Measurements from ENCODE around the gene ERMARD.

ERMARD gene

GRCh38 chr6:169803271-169803811 is 51.9 kb downstream of the ERMARD start:
- DNase-seq = no peak

- no peak for DNase-seq
Measured at GRCh38 chr6:169803816-169804340, 52.5 kb downstream of the ERMARD start.

- no peak for DNase-seq
Measured at GRCh38 chr6:169804427-169804826, 53.0 kb downstream of the ERMARD start.

DNA sequence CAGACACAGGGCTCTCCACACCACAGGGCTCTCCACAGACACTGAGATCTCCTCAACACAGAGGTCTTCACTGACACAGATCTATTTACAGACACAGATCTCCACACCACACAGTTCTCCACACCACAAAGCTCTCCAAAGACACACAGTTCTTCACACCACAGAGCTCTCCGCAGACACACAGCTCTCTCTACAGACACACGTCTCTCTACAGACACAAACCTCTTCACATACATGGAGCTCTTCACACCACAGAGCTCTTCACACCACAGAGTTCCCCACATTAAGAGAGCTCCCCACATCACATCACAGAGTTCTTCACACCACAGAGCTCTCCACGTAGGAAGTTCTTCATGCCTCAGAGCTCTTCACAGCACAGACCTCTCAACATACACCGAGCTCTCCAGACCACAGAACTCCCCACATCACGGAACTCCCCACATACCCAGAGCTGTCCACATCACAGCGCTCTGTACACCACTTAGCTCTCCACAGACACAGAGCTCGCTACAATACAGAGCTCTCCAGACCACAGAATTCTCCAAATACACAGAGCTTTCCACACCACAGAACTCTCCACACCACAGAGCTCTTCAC is 53.9 kb downstream of the ERMARD start:
- no peak for DNase-seq

- no peak for DNase-seq
Measured at GRCh38 chr6:169806701-169807100, 55.3 kb downstream of the ERMARD start.

- DNase-seq = no peak
Measured at GRCh38 chr6:169807229-169807628, 55.8 kb downstream of the ERMARD start.

GRCh38 chr6:169807699-169808607 is 56.5 kb downstream of the ERMARD start:
- no peak for DNase-seq

DNA sequence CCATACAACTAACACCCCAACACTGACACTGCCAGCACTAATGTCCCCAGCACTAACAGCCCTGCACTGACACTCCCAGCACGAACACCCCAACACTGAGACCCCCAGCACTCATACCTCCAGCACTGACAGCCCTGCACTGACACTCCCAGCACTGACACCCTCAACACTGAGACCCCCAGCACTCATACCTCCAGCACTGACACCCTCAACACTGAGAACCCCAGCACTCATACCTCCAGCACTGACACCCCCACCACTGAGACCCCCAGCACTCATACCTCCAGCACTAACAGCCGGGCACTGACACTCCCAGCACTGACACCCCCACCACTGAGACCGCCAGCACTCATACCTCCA is 57.2 kb downstream of the ERMARD start:
- DNase-seq = no peak

- no peak for DNase-seq
Measured at GRCh38 chr6:169809386-169809785, 58.0 kb downstream of the ERMARD start.

DNA sequence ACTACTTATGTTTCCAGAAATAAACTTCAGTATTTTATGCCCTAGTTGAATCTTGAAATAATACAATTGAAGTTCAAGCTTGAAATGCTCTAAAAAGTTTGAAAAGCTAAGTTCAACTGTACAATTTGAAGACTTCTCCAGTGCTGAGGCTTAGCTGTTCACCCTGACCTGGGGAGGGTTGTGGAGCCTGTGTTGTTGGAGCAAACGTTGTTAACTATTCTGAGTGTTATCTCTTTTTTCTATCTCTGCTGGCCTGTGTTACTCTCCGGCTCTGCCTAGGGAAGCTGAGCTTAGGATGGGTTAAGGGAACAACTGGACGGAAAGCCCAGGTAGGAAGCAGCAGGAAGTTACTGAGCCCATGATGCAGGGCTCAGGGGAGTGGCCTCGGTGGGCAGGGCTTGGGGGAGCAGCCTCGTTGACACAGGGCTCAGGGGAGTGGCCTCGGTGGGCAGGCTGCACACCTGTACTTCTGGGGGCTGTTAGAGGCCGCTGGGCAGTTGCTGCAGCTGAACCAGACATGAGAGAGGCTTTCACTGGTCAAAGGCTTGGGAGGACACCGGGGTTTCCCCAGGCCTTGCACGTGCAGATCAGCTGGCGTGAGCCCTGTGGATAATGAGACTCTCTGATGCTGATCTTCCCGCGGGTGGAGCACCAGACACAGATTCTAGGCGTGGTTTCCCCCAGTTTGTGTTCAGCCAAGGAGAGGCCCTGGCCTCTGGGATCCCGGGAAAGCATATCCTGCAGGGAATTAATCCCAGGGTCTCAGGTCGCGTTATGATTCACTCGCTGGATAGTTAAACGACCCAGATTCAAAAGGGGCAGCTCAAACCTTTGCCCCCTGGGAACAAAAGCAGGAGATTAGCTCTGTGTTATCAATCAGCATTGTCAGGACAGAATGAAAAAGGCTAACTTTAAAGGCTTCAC is 58.9 kb downstream of the ERMARD start:
- DNase-seq = no peak

- DNase-seq = no peak
Measured at GRCh38 chr6:169811072-169811471, 59.6 kb downstream of the ERMARD start.

DNA sequence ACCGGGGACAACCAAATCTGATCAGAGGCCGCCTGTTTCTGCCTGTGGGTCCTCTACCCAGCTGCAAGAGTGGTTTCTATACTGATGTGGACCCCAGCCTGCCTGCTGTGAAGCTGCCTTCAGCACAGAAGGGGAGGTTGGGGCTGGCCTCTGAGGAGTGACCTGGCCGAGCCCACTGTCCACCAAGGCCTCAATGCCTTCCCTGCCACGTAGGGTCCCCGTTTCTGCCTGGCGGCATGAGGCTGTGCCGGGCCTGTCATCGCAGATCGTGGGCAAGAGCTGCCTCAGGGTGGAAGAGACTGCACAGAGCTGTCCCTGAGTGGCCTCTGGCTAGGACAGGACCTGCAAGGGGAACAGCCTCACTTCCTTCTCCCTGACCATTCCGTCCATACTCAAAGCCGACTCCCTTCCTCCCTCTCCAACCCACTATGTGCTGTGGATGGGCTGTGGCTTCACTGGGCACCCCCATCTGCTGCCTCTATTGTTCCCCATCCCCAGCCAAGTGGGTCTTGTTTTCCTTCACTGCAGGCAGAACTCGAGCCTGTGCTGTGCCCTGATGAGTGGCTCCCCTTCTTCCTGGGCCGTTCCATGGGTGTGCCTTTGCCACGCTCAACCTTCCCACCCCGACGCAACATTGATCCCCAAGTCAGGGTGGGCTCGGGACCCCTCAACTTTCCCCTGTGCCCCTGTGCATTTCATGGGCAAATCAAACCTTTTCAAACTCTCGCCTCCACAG is 60.3 kb downstream of the ERMARD start:
- no peak for DNase-seq

GRCh38 chr6:169812257-169812644 is 60.8 kb downstream of the ERMARD start:
- DNase-seq = no peak

DNA sequence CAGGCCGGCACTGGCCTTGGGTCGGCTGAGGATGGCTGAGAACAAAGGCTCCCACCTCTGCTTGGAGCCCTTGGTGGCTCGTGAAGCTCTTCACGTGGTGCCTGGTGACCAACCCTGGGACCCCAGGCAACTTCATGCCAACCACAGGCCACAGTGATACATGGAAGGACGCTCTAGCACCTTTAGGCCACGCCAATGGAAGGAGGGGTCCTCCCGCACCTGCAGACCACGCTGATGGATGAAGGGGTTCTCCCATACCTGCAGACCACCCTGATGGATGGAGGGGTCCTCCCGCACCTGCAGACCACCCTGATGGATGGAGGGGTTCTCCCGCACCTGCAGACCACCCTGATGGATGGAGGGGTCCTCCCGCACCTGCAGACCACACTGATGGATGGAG is 62.5 kb downstream of the ERMARD start:
- DNase-seq = no peak

DNA sequence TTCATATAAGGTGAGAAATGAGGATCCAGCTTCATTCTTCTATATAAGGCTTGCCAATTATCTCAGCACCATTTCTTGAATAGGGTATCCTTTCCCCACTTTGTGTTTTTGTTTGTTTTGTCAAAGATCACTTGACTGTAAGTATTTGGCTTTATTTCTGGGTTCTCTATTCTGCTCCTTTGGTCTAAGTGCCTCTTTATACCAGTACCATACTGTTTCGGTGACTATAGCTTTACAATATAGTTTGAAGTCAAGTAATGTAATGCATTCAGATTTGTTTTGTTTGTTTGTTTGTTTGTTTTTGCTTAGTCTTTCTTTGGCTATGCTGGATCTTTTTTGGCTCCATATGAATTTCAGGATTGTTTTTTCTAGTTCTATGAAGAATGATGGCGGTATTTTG is 64.6 kb downstream of the ERMARD start:
- DNase-seq = no peak

- no peak for DNase-seq
Measured at GRCh38 chr6:169816975-169817374, 65.6 kb downstream of the ERMARD start.

- no peak for DNase-seq
Measured at GRCh38 chr6:169820358-169820757, 68.9 kb downstream of the ERMARD start.

- no peak for DNase-seq
Measured at GRCh38 chr6:169824021-169824420, 72.6 kb downstream of the ERMARD start.

DNA sequence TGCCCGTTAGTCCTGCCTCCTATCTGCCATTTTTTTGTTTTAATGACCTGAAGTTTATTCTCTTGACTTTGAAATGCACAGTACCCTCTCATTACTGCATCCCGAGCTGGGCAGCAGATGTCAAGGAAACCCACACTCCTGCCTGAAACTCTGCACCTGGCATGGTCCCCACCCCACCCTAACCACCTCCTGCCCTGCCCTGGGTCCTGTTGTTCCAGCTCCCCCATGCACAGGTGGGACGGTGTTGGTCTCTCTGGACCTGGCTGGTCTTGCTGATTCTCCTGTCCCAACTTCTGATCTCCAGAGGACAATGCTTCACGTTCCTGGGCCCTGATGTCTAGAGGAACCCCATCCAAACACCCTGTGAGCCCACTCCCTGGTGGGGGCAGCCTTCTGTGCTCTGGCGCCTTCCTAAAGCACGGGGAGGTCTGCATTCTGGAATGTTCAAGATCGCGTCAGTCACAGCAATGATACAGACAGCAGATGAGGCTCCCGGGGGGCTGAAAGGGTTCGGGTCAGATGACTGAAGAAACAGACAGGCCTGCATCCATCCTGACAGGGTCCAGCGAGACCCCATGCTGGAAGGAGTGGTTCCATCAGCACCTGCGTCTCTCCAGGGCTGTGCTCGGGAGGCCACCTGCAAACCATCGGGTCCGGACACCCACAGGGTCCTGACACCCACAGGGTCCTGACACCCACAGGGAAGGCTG is 73.6 kb downstream of the ERMARD start:
- no peak for DNase-seq

GRCh38 chr6:169825558-169826225 is 74.3 kb downstream of the ERMARD start:
- no peak for DNase-seq

DNA sequence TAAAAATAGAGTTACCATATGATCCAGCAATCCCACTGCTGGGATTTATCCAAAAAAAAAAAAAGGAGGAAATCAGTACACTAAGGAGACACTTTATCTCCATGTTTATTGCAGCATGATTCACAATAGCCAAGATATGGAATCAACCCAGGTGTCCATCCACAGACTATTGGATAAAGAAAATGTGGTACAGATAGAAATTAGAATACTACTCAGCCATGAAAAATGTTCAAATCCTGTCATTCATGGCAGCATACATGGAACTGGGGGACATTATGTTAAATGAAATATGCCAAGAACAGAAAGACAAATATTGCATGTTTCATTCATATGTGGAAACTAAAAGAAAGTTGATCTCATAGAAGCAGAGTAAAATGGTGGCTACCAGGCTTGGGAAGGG is 75.3 kb downstream of the ERMARD start:
- no peak for DNase-seq

Data from fibroblast of upper back skin (primary cell).